GM18909 (cell line): Measurements from ENCODE around the gene TPCN2.
"Not testable (repeated sequence)": the region's sequence is repeated elsewhere in the genome, so short reads cannot be mapped to it uniquely, and the experiment has no call there.

Experiments
- ATAC-seq: cut with Tn5 transposase; IDR thresholded peaks from one replicate; pipeline ENCODE4 v1.9.1; 2021; ENCODE audit warnings: mild to moderate bottlenecking; ENCODE audit not compliant: unreplicated experiment, poor library complexity

The TPCN2 gene

DNA sequence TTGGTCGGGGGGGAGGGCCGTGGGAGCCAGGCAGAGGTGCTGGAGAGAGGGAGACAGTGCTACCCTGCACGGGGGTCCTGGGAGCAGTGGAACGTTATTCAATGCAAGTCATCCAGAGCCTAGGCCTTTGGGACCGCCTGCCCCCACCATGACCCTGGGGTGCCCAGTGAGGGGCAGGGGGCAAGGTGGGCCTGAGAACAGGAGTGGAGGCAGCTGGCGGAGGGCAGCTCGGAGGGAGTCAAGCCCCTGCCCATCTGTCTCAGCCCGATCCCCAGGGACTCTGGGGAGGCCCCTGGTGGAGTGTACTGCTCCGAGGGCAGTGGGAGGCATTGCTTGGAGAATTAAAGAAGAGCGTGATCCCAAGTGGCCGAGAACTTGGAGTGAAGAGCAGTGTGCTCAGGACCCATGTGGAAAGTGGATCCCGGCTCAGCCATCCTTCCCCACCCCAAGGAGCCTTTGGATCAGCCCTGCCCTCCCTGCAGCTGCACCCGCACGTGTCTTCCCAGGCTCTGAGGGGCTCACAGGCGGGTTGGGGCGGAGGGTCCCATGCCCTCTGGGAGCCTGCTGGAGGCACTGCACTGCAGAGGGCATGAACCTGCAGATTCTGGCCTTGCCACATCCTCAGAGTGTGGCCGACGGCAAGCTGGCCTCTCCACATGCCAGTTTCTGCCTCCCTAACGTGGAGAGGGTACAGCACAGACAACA lies 73.0 kb downstream of the TPCN2 start:
- ATAC-seq, result no peak

DNA sequence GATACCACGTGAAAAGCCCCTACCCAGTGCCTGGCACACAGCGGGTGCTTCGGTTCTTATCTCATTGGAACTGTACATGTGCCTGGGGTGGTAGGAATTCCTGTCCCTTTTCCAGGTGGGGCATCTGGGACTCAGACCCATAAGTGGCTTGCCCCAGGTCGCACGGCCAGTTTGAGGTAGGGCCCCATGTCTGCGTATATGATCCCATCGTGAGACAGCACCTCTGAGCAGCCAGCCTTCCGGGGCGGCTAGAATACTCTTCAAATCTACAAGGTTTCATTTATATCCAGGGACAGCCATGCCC lies 73.5 kb downstream of the TPCN2 start:
- ATAC-seq, result no peak

DNA sequence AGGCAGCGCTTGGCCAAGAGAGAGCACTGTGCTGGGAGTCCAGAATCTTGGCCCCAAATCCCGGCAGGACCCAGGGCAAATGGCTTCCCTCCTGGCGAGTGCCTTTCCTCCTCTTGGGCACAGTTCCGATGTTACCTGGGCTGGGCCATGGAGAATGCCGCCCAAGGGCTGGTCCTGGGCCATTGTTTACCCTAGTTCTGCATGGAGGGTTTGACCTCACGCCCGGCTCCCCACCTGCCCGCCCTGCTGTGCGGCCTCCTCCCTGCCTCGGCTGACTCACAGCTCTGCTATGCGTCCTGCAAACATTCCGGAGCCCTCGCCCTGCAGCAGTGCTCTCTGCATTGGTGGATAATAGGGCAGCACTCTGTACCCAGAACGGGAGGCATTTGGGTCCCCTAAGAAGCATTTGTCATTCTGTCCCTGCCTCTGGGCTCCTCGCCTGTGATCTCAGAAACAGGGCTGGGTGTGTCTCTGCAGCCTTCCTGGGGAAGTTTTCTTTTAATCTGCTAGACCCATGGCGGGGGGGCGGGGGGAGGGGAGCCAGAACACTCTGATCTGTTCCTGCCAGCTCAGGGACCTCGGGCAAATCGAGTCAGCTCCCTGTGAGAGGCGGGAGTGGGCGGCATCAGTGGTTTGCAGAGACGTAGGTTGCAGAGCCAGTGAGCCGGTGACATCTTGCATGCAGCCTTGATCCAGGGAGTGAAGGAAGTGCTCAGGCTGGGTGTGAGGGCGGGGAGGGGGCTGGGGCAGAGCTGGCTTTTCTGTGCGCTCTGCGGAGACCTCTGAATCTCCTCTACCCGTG lies 74.1 kb downstream of the TPCN2 start:
- ATAC-seq, result no peak

DNA sequence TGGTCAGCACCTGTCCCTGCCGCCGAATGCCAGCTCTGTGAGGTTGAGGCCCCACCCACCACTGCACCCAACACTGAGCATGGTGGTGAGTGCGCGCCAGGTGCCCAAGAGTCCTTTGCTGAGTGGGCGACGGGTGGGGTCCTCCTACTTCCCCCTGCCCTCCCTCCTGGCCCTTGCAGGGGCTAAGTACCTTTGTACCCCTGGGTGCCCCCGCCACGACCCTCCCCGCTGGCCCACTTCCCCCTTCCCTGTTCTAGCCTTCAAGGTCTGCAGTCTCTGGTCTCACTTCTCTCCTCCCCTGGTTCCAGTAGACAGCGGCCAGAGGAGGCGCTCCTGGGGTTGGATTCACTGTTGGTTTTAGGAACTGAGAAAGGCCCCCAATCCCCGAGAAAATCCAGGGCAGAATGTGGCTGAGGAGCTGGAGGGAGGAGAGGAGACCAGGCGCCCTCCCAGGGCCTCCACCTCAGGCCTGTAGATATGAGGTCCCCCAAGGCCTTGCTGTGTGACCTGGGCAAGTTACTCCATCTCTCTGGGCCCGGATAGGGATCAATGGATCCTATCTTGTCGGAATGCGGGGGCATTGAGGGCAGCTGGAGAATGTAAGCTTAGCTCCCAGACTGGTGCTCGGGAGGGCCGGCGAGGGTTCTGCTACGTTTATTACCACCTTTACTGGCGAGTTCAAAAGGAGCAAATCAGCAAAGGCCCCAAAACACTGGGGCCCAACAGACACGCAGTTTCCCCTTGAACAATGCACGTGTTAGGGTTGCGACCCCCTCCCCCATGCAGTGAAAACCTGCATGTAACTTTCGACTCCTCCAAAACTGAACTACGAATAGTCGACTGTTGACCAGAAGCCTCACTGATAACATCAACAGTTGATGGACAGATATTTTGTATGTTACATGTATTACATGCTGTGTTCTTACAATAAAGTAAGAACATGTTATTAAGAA lies 75.1 kb downstream of the TPCN2 start:
- ATAC-seq, result no peak

DNA sequence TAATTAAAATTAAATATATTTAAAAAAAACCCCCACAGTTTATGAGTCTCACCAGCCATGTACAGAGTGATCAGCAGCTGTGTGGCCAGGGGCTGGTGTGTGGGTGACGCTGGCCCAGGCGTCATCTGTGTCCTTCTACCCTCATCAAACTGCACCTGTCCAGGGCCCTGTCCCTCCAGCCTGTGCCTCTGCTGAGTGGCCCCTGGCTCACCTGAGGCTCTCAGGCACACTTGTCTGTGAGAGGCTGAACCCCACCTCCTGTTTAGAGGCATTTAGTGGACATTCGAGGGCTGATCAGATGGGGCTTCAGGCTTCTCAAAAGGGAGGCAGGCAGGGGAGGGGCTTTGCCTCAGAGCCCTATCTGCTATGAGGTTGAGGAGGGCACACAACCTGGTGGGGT lies 77.1 kb downstream of the TPCN2 start:
- ATAC-seq, result no peak

DNA sequence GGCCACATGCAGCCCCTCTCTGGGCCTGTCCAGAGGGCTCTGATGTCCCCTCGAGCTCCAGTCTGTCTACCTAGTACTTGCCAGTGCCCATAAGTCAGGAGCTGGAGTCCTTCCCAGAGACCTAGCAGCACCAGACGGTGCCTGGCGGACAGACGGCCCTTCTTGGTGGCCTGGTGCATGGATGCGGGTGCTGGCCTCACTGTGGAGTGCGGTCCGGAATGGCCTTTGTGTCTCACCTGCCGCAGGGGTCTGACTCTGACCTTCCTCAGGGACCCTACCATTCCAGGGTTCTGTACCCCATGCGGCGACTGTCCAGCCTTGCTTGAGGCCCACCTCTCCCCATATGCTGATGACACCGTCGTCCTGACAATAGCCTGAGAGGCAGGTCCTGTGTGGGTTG lies 77.6 kb downstream of the TPCN2 start:
- no peak for ATAC-seq

DNA sequence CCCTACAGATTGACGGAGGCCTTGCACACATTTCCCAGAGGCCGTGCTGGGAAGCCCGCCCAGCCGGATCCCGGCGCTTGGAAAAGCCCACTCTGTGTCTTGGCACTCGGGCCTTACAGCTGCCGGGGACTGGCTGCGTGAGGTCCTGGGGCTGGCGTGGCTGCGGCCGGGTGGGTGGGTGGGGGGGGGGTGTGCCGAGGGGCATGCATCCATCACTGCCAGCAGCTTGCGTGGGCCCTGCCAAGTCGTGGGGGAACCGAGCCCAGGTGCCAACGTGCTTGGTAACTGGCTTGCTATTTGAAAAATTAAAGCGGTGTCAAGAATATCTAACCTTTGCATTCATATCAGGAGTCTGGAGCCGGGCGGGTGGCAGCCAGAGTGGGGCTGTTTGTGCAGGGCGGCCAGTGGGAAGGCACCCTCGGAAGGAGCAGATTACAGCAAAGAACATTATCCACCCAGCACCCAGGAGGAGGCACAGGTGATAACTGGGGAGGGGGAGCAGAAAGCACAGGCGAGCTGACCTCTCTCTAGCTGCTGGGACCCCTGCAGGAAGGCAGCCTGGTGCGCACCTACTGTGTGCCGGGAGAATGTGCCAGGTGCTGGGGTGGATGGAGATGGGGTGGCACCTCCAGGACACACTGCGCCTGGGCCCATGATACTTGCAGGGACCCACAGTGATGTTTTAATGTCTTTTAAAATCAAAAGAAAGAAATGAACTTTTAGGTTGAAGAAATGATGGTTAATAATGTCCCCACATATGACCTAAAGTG lies 78.5 kb downstream of the TPCN2 start:
- no peak for ATAC-seq

DNA sequence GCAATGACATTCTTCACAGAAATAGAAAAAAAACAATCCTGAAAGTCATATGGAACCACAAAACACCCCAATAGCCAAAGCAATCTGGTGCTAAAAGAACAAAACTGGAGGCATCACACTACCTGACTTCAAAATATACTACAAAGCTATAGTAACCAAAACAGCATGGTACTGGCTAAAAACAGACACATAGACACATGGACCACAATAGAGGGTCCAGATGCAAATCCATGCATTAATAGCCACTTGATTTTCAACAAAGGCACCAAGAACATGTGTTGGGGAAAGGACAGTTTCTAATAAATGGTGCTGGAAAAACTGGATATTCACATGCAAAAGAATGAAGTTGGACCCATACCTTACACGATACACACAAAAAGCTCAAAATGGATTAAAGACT lies 79.2 kb downstream of the TPCN2 start:
- ATAC-seq, result no peak

DNA sequence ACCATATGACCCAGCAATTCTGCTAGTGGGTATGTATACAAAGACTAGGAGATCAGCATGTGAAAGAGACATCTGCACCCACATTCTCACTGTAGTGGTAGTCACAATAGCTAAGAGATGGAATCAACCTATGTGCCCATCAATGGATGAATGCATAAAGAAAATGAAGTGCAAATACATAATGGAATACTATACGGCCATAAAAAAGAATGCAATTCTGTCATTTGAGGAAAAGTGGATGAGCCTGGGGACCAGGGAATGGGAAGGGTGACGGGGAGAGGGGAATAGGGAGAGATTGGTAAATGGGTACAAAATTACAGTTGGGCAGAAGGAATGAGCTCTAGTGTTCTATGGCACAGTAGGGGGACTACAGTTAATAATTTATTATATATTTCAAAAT lies 80.3 kb downstream of the TPCN2 start:
- no peak for ATAC-seq

DNA sequence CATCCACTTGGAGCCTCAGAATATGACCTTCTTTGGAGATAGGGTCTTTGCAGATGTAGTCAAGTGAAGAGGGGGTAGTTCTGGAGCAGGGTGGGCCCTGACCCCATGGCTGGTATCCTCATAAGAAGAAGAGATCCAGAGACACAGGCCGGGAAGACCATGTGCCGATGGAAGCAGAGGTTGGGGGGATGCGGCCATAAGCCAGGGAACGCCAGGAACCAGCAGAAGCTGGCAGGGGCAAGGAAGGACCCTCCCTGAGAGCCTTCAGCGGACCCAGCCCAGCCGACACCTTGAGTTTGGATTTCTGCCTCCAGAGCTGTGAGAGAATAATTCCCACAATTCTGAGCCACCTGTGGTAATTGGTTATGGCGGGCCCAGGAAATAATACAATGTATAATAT lies 80.9 kb downstream of the TPCN2 start:
- ATAC-seq, result no peak

DNA sequence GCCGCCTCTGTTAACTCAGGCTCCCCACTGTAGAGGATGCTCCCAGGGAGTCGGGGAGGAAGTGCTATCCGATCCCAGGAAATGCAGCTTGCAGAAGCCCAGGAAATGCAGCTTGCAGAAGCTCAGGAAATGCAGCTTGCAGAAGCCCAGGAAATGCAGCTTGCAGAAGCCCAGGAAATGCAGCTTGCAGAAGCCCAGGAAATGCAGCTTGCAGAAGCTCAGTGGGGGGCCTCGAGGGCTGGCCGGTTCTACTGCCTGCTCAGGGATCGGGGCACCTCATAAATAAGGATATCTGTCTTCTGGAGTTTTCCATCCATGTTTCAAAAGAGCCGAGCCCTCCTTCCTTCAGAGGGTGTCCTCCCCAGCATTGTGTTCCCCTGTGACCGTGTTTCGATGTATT lies 81.9 kb downstream of the TPCN2 start:
- ATAC-seq, result no peak

DNA sequence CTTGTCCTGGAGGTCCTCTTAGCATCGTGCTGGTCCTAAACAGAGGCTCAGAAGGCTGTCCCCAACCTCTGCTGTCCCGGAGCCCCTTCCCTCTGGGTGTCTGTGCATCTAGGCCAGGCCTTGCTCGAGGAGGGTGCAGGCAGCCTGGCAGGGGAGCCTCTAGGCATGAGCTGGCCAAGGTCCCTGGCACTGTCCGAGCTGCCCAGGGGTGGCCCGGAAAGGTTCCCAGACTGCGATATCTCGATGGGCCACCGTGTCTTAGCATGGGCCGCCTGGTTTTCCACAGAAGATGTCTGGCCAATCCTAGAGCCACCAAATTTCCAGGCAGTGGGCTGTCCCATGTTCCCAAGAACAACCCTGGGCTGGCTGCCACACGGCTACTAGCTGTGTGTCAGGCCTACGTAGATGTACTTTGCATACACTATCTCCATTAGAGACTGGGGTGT lies 82.4 kb downstream of the TPCN2 start:
- no peak for ATAC-seq

DNA sequence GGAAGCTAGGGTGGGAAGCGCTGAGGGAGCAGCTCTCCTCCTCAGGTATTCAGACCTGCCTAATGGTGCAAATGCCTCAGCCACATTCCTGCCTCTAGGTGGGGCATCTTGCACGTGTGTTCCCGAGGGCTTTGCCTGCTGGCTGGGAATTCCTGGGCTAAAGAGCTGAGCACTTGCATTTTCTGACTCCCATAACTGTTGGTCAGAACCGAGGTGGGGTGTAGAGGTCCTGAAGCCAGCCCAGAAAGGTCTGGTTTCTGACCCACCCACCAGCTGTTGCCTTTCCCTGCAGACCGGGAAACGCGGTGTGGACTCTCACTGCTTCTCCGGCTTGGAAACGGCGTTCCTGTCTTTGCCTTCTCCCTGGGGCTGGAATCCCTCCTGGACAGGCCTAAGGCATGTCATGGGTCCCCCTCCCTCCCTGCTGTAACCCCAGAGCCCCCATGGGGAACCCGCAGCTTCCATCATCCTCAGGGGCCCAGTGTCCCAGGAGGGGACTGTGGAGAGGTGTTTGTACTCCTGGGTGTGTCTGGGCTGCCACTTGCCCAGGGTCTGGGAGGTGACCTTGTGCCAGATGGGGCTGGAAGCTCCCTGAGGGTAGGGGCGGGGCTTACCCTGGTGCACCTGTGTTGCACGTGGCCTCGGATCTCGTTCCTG lies 83.0 kb downstream of the TPCN2 start:
- ATAC-seq, result no peak

DNA sequence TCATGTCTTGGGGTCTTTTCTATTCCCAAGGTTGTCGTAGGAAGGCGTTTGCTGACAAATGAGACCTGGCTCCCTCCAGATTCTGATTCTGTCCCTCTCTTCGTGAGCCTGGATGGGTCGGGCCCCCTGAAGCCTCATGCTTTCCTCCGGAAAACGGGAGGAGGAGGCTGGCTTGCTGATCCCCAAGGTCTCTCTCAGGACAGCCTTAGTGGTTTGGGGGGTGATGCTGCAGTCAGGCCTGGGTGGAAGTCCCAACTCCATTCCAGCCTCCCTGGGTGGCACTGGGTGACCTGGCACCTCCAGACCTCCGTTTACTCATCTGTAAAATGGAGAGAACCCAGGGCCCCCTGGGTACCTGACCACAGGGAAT lies 83.6 kb downstream of the TPCN2 start:
- no peak for ATAC-seq

DNA sequence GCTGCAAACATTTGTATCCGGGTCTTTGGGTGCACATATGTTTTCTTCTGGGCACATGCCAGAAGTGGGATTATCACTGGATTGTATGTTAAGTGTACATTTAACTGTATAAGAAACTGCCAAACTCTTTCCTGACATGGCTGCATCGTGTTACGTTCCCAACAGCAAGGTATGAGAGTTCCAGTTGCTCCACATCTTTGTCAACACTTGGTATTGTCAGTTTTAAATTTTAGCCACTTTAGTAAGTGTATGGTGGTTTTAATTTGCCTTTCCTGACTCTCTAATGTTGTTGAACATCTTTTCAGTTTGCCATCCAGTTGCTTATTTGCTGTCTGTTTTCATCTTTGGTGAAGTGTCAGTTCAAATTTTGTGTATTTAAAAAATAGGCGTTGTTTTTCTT lies 84.5 kb downstream of the TPCN2 start:
- no peak for ATAC-seq

DNA sequence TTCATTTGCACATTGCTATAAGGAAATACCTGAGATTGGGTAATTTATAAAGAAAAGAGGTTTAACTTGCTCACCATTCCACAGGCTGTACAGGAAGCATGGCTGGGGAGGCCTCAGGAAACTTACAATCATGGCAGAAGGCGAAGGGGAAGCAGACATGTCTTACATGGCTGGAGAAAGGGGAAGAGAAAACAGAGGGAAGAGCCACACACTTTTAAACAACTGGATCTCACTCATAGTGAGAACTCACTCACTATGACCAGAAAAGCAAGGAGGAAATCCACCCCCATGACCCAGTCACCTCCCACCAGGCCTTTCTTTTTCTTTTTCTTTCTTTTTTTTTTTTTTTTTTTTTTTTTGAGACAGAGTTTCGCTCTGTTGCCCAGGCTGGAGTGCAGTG lies 85.5 kb downstream of the TPCN2 start:
- not testable (repeated sequence) for ATAC-seq

DNA sequence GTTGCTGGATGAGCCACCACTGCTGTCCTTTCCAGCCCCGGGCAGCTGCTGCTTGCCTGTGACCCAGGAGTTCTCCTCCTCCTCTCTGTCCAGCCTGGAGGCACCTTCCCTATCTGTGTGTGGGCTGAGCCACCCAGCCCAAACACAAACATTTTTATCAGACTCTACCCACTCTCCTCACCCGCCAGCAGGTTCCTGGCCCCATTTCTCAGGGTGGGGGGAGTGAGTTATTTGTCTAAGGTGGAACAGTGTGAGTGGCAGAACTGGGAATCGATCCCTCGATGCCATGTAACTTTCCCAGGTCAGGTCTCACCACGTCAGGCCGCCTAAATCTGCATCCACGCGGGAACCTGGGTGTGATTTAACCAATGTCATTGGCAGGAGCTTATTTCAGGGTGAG lies 86.2 kb downstream of the TPCN2 start:
- ATAC-seq, result no peak

DNA sequence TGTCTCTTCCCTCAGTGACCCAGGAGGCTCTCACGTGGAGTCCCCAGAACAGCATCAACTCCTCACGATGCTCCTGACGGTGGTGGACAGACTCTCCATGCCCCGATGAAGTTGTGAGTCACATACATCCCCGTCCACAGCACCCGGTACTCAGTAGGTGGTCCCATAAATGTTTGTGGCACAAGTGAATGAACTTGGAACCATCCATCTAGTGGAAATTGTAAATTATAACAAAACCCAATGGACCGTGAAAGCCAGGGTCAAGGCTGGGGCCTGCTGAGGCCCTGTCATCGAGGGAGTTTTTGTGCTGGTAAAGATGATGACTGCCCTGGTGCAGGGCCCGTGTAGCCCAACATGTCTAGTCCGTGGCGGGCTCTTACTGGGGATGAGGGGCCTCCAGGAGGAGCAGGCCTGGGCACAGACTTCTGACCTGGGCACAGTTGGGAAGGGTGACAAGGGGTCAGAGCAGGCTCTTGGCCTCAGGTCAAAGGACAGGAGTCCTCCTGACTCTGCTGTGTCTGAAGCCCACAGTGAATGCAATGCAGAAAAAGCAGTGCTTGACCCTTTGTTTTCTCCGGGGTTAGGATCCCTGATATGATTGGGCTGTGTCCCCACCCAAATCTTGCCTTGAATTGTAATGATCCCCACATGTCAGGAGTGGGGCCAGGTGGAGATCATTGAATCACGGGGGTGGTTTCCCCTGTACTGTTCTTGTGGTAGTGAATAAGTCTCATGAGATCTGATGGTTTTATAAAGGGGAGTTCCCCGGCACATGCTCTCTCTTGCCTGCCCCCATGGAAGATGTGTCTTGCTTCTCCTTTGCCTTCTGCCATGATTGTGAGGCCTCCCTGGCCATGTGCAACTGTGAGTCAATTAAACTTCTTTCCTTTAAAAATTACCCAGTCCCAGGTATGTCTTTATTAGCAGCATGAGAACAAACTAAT lies 87.0 kb downstream of the TPCN2 start:
- ATAC-seq, result no peak

DNA sequence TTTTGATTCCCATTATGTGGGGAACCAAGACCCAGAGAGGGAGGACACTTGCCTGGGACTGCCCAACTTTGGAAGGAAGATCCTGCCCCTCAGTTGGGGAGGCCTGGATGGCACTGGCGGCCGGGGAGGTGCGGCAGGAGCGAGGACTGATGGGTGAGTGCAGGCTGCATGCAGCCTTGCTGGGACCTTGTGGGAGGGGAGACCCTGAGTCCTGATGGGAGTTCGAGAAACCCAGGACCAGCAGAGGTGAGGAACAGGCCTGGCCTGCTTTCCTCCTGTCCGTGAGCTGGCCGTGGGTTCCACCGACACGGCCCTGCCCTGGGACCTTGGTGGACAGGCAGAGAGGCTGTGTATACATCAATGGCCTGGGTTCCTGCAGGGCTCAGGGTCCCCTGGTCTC lies 87.7 kb downstream of the TPCN2 start:
- no peak for ATAC-seq
